OCI-LY7 (cell line): ENCODE results near the gene RTCA. TPM values are rescaled to one million over a fixed set of nuclear protein-coding genes. Genes with fewer than 3 reads are reported as not detected.
"Not testable (repeated sequence)": the region's sequence is repeated elsewhere in the genome, so short reads cannot be mapped to it uniquely, and the experiment has no call there.

Source experiments
- BruUV-seq: library from RNA; stranded (reverse); fragments of 400-500 nt; replicated peaks from 2 replicates; lab custom pipeline; 2021; lab: Mats Ljungman, UMichigan
- CTCF ChIA-PET: fragments of 300-600 bp; sonication (Branson Sonifier 250); formaldehyde crosslinking; loops from one replicate; lab custom pipeline; 2022; ENCODE audit warnings: antibody characterized with exemption; ENCODE audit not compliant: unreplicated experiment; lab: Charles Lee
- POLR2A ChIA-PET: fragments of 300-600 bp; sonication (Branson Sonifier 250); formaldehyde crosslinking; loops from one replicate; lab custom pipeline; 2022; ENCODE audit warnings: antibody characterized with exemption; lab: Charles Lee
- DNase-seq: peaks from one replicate; pipeline ENCODE4 v3.0.0-alpha.2; 2015; ENCODE audit warnings: low spot score
- H2AFZ ChIP-seq: fragments of 200-600 bp; sonication (generic), shearing (Covaris generic); 2 replicates; pipeline ENCODE4 v1.6.1; 2014; ENCODE audit warnings: mild to moderate bottlenecking, antibody characterized with exemption, low read length, moderate library complexity
- H3K27ac ChIP-seq: fragments of 200-600 bp; sonication (generic); 2 replicates; pipeline ENCODE4 v1.5.1; 2014; ENCODE audit warnings: mixed run types, low read depth, mild to moderate bottlenecking, moderate library complexity, low read length, inconsistent platforms; ENCODE audit not compliant: poor library complexity, severe bottlenecking
- H3K36me3 ChIP-seq: fragments of 200-600 bp; sonication (generic); 2 replicates; pipeline ENCODE4 v1.6.1; 2014; ENCODE audit warnings: mild to moderate bottlenecking, antibody characterized with exemption, low read length, moderate library complexity, mixed read lengths; ENCODE audit not compliant: insufficient read depth
- H3K4me1 ChIP-seq: fragments of 200-600 bp; sonication (generic); 2 replicates; pipeline ENCODE4 v1.5.1; 2014; ENCODE audit warnings: mild to moderate bottlenecking, low read length; ENCODE audit not compliant: insufficient read depth, poor library complexity, severe bottlenecking
- H3K4me2 ChIP-seq: fragments of 200-600 bp; sonication (generic); 2 replicates; pipeline ENCODE4 v1.6.1; 2014; ENCODE audit warnings: mild to moderate bottlenecking, low read length
- H3K4me3 ChIP-seq: fragments of 200-600 bp; sonication (generic); 2 replicates; pipeline ENCODE4 v1.5.1; 2014; ENCODE audit warnings: mild to moderate bottlenecking, low read depth, low read length; ENCODE audit not compliant: poor library complexity, severe bottlenecking
- H3K79me2 ChIP-seq: fragments of 200-600 bp; sonication (generic); 2 replicates; pipeline ENCODE4 v1.6.1; 2016; ENCODE audit warnings: low read depth, mild to moderate bottlenecking, low read length, moderate library complexity, mixed read lengths; ENCODE audit not compliant: insufficient read depth
- H3K9me2 ChIP-seq: fragments of 200-600 bp; sonication (generic); 2 replicates; pipeline ENCODE4 v1.6.1; 2016; ENCODE audit warnings: mild to moderate bottlenecking, low read length, mixed read lengths; ENCODE audit not compliant: insufficient read depth
- H3K9me3 ChIP-seq: fragments of 200-600 bp; sonication (generic); 2 replicates; pipeline ENCODE4 v1.6.1; 2014; ENCODE audit warnings: mild to moderate bottlenecking, mixed run types, low read length, mixed read lengths
- H4K20me1 ChIP-seq: fragments of 200-600 bp; sonication (generic); 2 replicates; pipeline ENCODE4 v1.6.1; 2014; ENCODE audit warnings: mild to moderate bottlenecking, antibody characterized with exemption, low read length, moderate library complexity, mixed read lengths; ENCODE audit not compliant: insufficient read depth
- CTCF ChIP-seq: fragments of 200-600 bp; sonication (generic); conservative IDR thresholded peaks from 2 replicates; pipeline ENCODE4 v1.5.1; 2014; ENCODE audit warnings: mild to moderate bottlenecking, antibody characterized with exemption, low read length, moderate library complexity, mixed read lengths
- EZH2phosphoT487 ChIP-seq: fragments of 200-600 bp; sonication (generic); IDR thresholded peaks from 2 replicates; pipeline ENCODE4 v1.6.1; 2018; ENCODE audit warnings: low read depth, borderline replicate concordance, mild to moderate bottlenecking, mixed run types, antibody characterized with exemption, low read length, moderate library complexity, mixed read lengths
- intact Hi-C: fragments of 100-400 bp; cut with micrococcal nuclease; formaldehyde crosslinking; loops from one replicate; pipeline ENCODE4 v1.10.0; 2022; ENCODE audit not compliant: unreplicated experiment
- total RNA-seq, 2 experiments: library from RNA; depleted of rRNA in 1 of 2; stranded (reverse); fragments of >200 nt in 1 of 2; shearing (Covaris generic) in 1 of 2; gene quantifications; 2 replicates each; pipeline ENCODE4 v1.2.3, GENCODE V29; 2014 to 2022

The RTCA gene
- total RNA-seq, 2 experiments from 2014 or later = 25.9 to 42.7 TPM

- H3K4me1 ChIP-seq, H3K79me2 ChIP-seq, H3K4me3 ChIP-seq, intact Hi-C loops, H3K9me2 ChIP-seq, BruUV-seq, H3K4me2 ChIP-seq, H2AFZ ChIP-seq, H4K20me1 ChIP-seq, POLR2A ChIA-PET, H3K27ac ChIP-seq, CTCF ChIA-PET, DNase-seq, H3K36me3 ChIP-seq: not testable (repeated sequence)
- 0 out of 2 replicates have a peak, but pooled peaks cover 14% of the 10 kb centered on the region for H3K9me3 ChIP-seq
These were observed 7.6 kb upstream of the RTCA start for GRCh38 chr1:100258427-100258826.

GRCh38 chr1:100261686-100262085 lies 4.3 kb upstream of the RTCA start:
- ChIA-PET CTCF (no interaction called here), POLR2A (interaction anchor here (0.5 kb wide), 1 partner anchor 99 kb away, joined by 3 read pairs; no protein-coding TSS in a partner anchor)
- Histone ChIP-seq H3K79me2 (peaks cover 14% of the 10 kb centered on the region), H3K36me3 (peaks cover 19% of the 10 kb centered on the region), H3K27ac (no peak overlapping the region), H3K9me2 (no peaks in the 10 kb centered on the region), H3K4me3 (no peak overlapping the region), H2AFZ (no peak overlapping the region), H3K4me2 (no peak overlapping the region), H3K4me1 (peaks cover 8% of the 10 kb centered on the region), H4K20me1 (no peaks in the 10 kb centered on the region), H3K9me3 (peaks cover 21% of the 10 kb centered on the region; the same call in 1 of the 2 replicates)
- no TSS peak for BruUV-seq
- DNase-seq = no peak
- intact Hi-C loops = loop anchor here (10.0 kb wide), 1 partner anchor 633 kb away; the partner anchor contains the start of genes EXTL2 and SLC30A7
- TF ChIP-seq CTCF = no peak
- no peak for TF ChIP-seq EZH2phosphoT487

- H4K20me1 ChIP-seq, H3K4me2 ChIP-seq, H3K4me3 ChIP-seq, H2AFZ ChIP-seq, H3K9me2 ChIP-seq, DNase-seq, H3K27ac ChIP-seq, CTCF ChIA-PET, BruUV-seq: not testable (repeated sequence)
- intact Hi-C loops = loop anchor here (10.0 kb wide), 1 partner anchor 631 kb away; the partner anchor contains the start of genes EXTL2 and SLC30A7
- peaks cover 19% of the 10 kb centered on the region for H3K4me1 ChIP-seq
- peaks cover 34% of the 10 kb centered on the region for H3K79me2 ChIP-seq
- POLR2A ChIA-PET = interaction anchor here (1.0 to 1.1 kb wide), 2 partner anchors 11 to 19 kb away, joined by 3 to 4 read pairs; no protein-coding TSS in a partner anchor
- H3K9me3 ChIP-seq = peaks cover 21% of the 10 kb centered on the region; the same call in 1 of the 2 replicates
- H3K36me3 ChIP-seq = peaks cover 36% of the 10 kb centered on the region
These were observed 1.9 kb upstream of the RTCA start for GRCh38 chr1:100264081-100264480.
